SU-DHL-6 (cell line): ENCODE data around the gene GCFC2.

Source experiments
- H2AFZ ChIP-seq: fragments of 200-600 bp; sonication (generic); 2 replicates; pipeline ENCODE4 v1.6.1; 2014; ENCODE audit warnings: low read depth, mild to moderate bottlenecking, moderate library complexity, mixed read lengths, antibody characterized with exemption, low read length; ENCODE audit not compliant: severe bottlenecking
- H3F3A ChIP-seq: fragments of 200-600 bp; shearing (Covaris generic); 2 replicates; pipeline ENCODE4 v1.6.0; 2016; ENCODE audit warnings: antibody characterized with exemption, mild to moderate bottlenecking; ENCODE audit not compliant: insufficient read depth
- H3K27ac ChIP-seq: fragments of 200-600 bp; sonication (generic); 2 replicates; pipeline ENCODE4 v1.5.1; 2016; ENCODE audit warnings: low read depth, mild to moderate bottlenecking, low read length, moderate library complexity, mixed read lengths
- H3K27me3 ChIP-seq: fragments of 200-600 bp; sonication (generic), shearing (Covaris generic); 2 replicates; pipeline ENCODE4 v1.6.0; 2014; ENCODE audit warnings: mild to moderate bottlenecking, low read length
- H3K36me3 ChIP-seq: fragments of 200-600 bp; sonication (generic); 2 replicates; pipeline ENCODE4 v1.6.1; 2014; ENCODE audit warnings: mild to moderate bottlenecking, low read length, mixed read lengths
- H3K4me2 ChIP-seq: fragments of 300-600, 200-600 bp; shearing (Covaris generic), sonication (generic); 2 replicates; pipeline ENCODE4 v1.6.0; 2014; ENCODE audit warnings: low read length, low read depth, mild to moderate bottlenecking; ENCODE audit not compliant: poor library complexity, severe bottlenecking
- H3K4me3 ChIP-seq: fragments of 200-600 bp; sonication (generic); 2 replicates; pipeline ENCODE4 v1.5.1; 2014; ENCODE audit warnings: antibody characterized with exemption, low read length, mild to moderate bottlenecking, mixed read lengths; ENCODE audit not compliant: insufficient read depth, poor library complexity, severe bottlenecking
- H3K79me2 ChIP-seq: fragments of 200-600 bp; sonication (generic); 2 replicates; pipeline ENCODE4 v1.6.1; 2014; ENCODE audit warnings: mild to moderate bottlenecking, low read length, moderate library complexity; ENCODE audit not compliant: insufficient read depth
- H3K9ac ChIP-seq: fragments of 200-600 bp; sonication (generic); 2 replicates; pipeline ENCODE4 v1.7.0; 2014; ENCODE audit warnings: mild to moderate bottlenecking, low read length
- H3K9me2 ChIP-seq: fragments of 200-600 bp; sonication (generic); replicated peaks from 2 replicates; pipeline ENCODE4 v1.6.1; 2014; ENCODE audit warnings: low read length; ENCODE audit not compliant: insufficient read depth
- H3K9me3 ChIP-seq: fragments of 200-600 bp; sonication (generic); 2 replicates; pipeline ENCODE4 v1.6.1; 2014; ENCODE audit warnings: low read length, mixed read lengths; ENCODE audit not compliant: insufficient read depth
- H4K20me1 ChIP-seq: fragments of 200-600 bp; sonication (generic); 2 replicates; pipeline ENCODE4 v1.6.1; 2014; ENCODE audit warnings: low read depth, mild to moderate bottlenecking, antibody characterized with exemption, low read length, moderate library complexity, mixed read lengths
- CTCF ChIP-seq: fragments of 200-600 bp; sonication (generic); IDR thresholded peaks from one replicate; pipeline ENCODE4 v1.5.1; 2017; ENCODE audit warnings: antibody characterized with exemption, mild to moderate bottlenecking, low read length, moderate library complexity; ENCODE audit not compliant: insufficient read depth, poor library complexity, severe bottlenecking
- EZH2phosphoT487 ChIP-seq: fragments of 200-600 bp; sonication (generic), shearing (Covaris generic); conservative IDR thresholded peaks from 2 replicates; pipeline ENCODE4 v1.6.1; 2018; ENCODE audit warnings: mild to moderate bottlenecking, antibody characterized with exemption, low read length, moderate library complexity, mixed read lengths

The GCFC2 gene

GRCh38 chr2:75619956-75620740, 90.6 kb downstream of the GCFC2 start:
- Histone ChIP-seq H3K9ac (no peak overlapping the region), H3K27me3 (no peaks in the 10 kb centered on the region; the same call in 1 of the 2 replicates), H3K27ac (no peak overlapping the region), H3K36me3 (no peaks in the 10 kb centered on the region), H3K79me2 (no peaks in the 10 kb centered on the region), H3K9me3 (no peaks in the 10 kb centered on the region), H3F3A (no peaks in the 10 kb centered on the region), H3K4me3 (no peak overlapping the region), H3K4me2 (no peak overlapping the region), H3K9me2 (no peaks in the 10 kb centered on the region; the same call in 1 of the 2 replicates), H4K20me1 (no peaks in the 10 kb centered on the region), H2AFZ (no peak overlapping the region)
- TF ChIP-seq EZH2phosphoT487: no peak
- TF ChIP-seq CTCF: no peak

GRCh38 chr2:75616933-75617332, 93.8 kb downstream of the GCFC2 start:
- H3K9me2 ChIP-seq: no peaks in the 10 kb centered on the region; the same call in 1 of the 2 replicates
- H3K9ac ChIP-seq: no peak overlapping the region
- no peak overlapping the region for H2AFZ ChIP-seq

GRCh38 chr2:75616406-75616805, 94.3 kb downstream of the GCFC2 start:
- Histone ChIP-seq H3K27me3 (no peaks in the 10 kb centered on the region; the same call in 1 of the 2 replicates), H3K36me3 (no peaks in the 10 kb centered on the region), H3F3A (no peaks in the 10 kb centered on the region), H3K79me2 (no peaks in the 10 kb centered on the region), H4K20me1 (no peaks in the 10 kb centered on the region), H3K27ac (no peak overlapping the region), H3K9me3 (no peaks in the 10 kb centered on the region), H3K9me2 (no peaks in the 10 kb centered on the region; the same call in 1 of the 2 replicates), H3K9ac (no peak overlapping the region), H3K4me2 (no peak overlapping the region), H2AFZ (no peak overlapping the region), H3K4me3 (no peak overlapping the region)
- TF ChIP-seq CTCF (no peak), EZH2phosphoT487 (no peak)

More at GRCh38 chr2:75616933-75617332, 93.8 kb downstream of the GCFC2 start:
- TF ChIP-seq EZH2phosphoT487 (no peak), CTCF (no peak)
- H3K27me3 ChIP-seq: no peaks in the 10 kb centered on the region; the same call in 1 of the 2 replicates
- no peaks in the 10 kb centered on the region for H3F3A ChIP-seq
- no peaks in the 10 kb centered on the region for H3K9me3 ChIP-seq
- H3K36me3 ChIP-seq: no peaks in the 10 kb centered on the region
- no peak overlapping the region for H3K4me3 ChIP-seq
- H3K4me2 ChIP-seq: no peak overlapping the region
- H4K20me1 ChIP-seq: no peaks in the 10 kb centered on the region
- H3K79me2 ChIP-seq: no peaks in the 10 kb centered on the region
- H3K27ac ChIP-seq: no peak overlapping the region
